Effector CD8-positive, alpha-beta T cell (primary cell): ENCODE results near the gene GPR176.

Experiments used
- DNase-seq: peaks from one replicate; lab custom pipeline; 2025; lab: John Stamatoyannopoulos, UW
- total RNA-seq, 4 experiments: gene quantifications; one replicate each; lab custom pipeline; 2026; lab: John Stamatoyannopoulos, UW

Gene GPR176
- 0 to 0.61 (median 0.36) reads per million in 4 experiments for total RNA-seq

- DNase-seq: no peak
Observed at GRCh38 chr15:39919748-39920509, at the start of gene GPR176. GPR176 (minus strand) TSS chr15:39920266; CDS start chr15:39920026, 240 bp downstream.

DNA sequence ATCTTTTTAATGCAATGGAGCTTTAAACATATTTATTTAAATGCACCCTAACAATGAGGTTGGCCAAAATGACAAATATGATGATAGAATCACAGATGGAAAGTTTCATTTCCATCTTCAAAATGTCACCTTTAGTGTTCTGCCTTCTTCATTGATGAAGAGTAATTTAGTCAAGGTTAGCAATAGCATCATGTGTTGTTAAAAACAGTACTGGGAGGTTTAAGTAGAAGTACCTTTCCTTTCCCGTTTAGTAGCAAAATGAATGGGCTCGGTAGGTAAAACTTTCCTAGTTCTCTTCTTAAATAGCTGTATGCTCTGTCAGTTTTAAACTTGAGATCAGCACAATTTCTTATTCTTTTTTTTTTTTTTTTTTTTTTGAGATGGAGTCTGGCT is 48.9 kb upstream of the GPR176 start:
- DNase-seq: no peak

DNA sequence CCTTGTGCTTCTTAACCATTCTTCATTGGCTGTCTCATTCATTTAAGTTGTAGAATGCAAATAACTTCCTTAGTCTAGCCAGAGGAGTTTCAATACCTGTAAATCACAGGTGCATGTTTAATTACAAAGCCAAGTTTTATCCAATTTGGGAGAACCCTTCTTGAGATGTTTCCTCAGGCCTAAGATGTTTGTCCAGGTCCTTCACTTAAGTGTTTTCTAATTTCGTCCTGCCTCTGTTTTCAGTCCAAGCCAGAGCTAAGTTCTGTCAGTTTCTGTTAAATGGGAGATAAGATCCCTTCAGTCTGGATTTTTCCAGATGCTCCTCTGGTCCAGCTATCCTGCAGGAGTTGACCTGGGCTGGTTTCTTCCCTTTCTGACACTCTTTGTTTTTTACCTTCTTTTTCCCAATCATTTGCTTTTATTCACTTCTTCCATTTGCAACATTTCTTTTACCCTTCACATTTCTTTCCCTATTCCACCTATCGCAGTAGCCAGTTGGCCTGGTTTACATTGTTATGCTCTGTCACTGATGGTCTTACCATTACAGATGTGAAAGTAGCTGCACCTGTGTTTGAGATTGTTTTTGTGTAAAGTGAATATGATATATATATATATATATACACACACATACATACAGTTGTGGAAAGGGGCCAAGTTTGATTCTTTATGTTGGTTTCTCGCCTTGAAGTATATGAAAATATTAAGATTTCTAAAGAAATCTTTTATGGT is 48.4 kb upstream of the GPR176 start:
- DNase-seq: no peak

GRCh38 chr15:39966521-39966920 is 46.5 kb upstream of the GPR176 start:
- no peak for DNase-seq

DNA sequence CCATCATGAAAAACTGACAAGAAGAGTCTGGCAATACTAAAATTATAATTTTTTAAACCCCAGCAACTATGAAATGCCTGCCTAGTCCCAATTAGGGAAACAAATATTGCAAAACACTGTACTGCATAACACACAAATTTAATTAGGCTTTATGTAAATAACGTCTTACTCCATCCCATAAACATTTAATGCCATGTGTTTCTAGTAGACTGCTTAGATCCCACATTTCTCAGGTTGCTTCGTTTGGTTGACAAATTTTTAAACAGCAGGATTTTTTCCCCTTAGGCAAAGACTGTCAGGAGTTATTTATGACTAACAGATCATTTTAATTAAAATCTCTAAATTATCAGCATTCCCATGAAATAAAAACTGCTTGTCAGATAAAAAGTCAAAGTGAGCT is 43.7 kb upstream of the GPR176 start:
- DNase-seq: no peak

- no peak for DNase-seq
Observed at GRCh38 chr15:39961051-39961450, 41.0 kb upstream of the GPR176 start.

DNA sequence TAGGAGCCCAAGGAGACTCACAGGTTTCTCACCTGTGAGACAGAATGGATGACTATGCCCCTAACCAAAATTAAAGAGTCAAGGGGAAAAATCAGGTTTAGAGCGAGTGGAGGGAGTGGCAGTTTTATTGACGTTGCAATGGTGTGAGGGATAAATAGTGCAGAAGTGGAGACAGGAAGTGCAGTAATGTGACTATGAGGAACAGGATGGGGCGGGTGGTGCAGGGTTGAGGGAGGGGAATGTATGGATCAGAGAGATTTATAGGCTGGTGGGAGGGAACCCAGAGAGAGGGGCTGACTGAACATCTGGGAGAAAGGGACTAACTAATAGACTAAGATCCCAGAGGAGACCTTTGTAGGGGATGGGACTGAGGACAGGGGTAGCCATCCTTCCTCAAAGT is 40.3 kb upstream of the GPR176 start:
- DNase-seq: no peak

GRCh38 chr15:39959411-39959810 is 39.3 kb upstream of the GPR176 start:
- no peak for DNase-seq

- no peak for DNase-seq
Observed at GRCh38 chr15:39957481-39957880, 37.4 kb upstream of the GPR176 start.

DNA sequence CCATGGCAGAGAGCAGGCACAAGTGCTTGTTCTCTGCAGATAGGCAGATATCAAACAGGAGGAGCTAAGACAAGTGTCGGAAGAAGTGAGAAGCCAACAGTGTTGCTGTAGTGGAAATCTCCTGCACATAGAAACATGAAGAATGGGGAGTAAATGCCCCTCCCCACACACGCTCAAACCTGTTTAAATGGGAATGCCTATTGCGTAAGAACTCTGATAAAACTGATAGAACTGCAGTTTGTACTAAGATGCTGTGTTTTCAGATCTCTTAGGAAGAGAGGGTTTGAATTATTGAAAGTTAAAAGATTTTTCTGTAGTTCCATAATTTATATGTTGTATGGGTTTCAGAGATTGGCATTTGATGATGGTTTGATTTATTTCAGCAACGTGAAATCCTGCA is 33.5 kb upstream of the GPR176 start:
- DNase-seq: no peak

DNA sequence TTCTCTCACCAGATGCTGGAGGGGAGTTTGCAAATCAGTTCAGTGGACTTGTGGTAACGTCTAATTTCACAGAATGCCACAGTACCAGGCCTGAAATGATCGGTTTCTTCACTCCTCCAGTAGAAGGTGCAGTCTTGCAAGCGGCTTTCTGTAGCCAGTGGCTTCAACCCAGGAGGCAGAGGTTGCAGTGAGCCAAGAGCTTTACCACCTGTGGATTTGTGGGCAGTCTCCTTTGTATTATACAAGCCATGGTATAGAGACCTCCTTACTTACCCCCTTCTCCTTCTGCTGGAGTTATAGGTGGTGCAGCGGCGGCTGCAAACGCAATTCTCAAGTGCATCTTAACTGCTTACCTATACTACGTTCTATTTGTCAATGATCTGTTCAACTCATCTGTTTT is 31.5 kb upstream of the GPR176 start:
- DNase-seq: no peak

DNA sequence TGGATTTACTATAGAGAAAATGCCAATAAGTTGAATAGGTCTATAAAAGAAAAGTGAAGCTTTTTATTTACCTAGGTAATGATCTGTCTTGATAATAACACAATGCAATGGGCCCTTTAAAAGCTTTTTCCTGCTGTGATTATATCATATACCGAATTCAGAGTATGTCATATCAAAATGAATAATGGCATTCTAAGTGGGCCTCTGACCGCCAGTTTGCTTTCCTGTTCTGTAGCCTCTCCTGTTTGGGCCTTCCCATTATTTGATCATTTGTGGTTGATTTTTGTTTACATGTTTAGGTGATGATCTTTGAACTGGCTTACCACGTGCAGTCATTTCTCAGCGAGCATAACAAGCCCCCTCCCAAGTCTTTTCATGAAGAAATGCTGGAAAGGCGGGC is 28.8 kb upstream of the GPR176 start:
- no peak for DNase-seq

- DNase-seq: no peak
Observed at GRCh38 chr15:39947401-39948197, 27.5 kb upstream of the GPR176 start.

GRCh38 chr15:39946862-39947261 is 26.8 kb upstream of the GPR176 start:
- DNase-seq: no peak

- no peak for DNase-seq
Observed at GRCh38 chr15:39944726-39945125, 24.7 kb upstream of the GPR176 start.

DNA sequence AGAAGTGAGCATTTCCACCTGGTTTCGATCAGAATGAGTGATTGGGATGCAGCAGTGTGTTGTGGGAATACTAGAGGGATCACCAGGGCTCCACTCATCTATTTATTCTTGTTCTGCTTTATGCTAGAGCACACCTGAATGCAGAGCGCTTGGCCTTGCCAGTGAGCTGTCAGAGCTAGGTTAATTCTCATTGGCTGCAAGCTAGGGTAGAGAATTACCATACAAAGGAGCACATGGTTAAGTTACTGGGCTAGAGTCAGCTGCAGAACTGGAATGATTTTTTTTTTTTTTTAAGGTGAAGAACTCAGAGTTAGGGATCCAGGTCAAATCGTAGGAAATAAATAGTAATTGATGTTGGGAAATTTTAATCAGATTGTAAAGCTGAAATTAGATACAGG is 22.7 kb upstream of the GPR176 start:
- no peak for DNase-seq

- no peak for DNase-seq
Observed at GRCh38 chr15:39942101-39942752, 22.2 kb upstream of the GPR176 start.

DNA sequence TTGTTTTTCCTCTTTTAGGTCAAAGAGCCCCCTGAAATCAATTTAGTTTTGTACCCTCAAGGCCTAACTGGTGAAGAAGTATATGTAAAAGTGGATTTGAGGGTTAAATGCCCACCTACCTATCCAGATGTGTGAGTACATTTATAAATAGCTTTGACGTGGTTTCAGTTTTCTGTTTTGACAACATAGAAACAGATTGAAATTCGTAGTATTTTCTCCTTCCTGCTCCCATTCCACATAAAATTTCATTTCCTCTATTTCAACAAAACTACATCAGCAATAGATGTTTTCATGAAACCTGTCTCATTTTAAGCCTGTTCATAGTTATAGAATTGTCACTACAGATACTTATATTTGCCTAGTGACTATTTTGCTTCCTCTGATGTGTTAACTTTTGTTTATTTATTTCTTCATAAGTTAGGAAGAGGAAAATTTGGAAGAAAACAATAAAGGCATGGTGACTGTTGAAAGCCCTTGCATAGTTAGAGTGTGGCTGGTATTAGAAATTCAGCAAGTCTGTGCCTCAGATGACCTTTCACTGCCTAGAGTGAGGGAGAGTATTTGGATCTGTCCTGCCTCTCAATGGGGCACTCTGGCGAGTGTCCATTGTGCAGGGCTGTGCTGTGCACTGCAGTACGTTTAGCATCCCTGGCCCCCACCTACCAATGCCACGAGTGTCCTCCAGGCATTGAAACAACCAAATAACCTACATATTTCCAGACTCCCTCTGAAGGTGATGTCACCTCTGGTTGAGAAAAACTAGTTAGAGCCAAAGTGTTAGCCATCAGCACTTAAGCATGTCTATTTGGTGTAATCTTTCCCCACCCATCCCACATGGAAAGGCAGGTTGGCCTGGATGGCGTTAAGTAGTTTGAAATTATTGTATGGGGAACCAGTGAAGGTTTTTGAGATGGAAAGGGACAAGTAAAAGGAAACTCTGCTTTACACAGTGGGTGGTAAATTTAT is 19.7 kb upstream of the GPR176 start:
- no peak for DNase-seq

DNA sequence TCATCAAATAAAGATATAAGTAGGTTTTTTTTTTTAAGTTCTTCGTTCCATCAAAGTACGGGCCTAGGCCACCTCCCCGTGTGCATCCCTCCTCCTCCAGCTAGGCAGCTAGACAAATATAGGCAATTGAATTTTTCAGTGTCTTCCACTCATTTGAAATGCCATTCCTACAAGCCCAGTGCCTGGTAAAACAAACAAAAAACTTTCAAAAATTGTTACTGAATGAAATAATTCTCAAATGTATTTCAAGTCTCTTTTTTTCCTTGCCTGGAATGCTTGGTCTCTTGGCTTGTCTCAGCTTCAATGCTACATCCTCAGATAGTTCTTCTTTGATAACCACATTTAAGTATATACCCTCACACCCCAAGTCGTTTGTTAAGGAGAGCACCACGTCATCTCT is 17.6 kb upstream of the GPR176 start:
- no peak for DNase-seq

- no peak for DNase-seq
Observed at GRCh38 chr15:39936681-39937080, 16.6 kb upstream of the GPR176 start.

- DNase-seq: no peak
Observed at GRCh38 chr15:39936187-39936586, 16.1 kb upstream of the GPR176 start.
